ENCODE results near the gene BLMH.

GRCh38 chr17:30304778-30305177 lies 13.0 kb upstream of the BLMH start:
- TF ChIP-seq, protein P1, sequence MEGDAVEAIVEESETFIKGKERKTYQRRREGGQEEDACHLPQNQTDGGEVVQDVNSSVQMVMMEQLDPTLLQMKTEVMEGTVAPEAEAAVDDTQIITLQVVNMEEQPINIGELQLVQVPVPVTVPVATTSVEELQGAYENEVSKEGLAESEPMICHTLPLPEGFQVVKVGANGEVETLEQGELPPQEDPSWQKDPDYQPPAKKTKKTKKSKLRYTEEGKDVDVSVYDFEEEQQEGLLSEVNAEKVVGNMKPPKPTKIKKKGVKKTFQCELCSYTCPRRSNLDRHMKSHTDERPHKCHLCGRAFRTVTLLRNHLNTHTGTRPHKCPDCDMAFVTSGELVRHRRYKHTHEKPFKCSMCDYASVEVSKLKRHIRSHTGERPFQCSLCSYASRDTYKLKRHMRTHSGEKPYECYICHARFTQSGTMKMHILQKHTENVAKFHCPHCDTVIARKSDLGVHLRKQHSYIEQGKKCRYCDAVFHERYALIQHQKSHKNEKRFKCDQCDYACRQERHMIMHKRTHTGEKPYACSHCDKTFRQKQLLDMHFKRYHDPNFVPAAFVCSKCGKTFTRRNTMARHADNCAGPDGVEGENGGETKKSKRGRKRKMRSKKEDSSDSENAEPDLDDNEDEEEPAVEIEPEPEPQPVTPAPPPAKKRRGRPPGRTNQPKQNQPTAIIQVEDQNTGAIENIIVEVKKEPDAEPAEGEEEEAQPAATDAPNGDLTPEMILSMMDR (IDR thresholded peaks at IDR 0.05) = no peak
- no peak for TF ChIP-seq POLR2A (IDR thresholded peaks at IDR 0.05)
- TF ChIP-seq POLR2AphosphoS5 (IDR thresholded peaks at IDR 0.05) = no peak
